GM18502 (cell line): ENCODE results near the gene SUFU.

ENCODE experiments used
- ATAC-seq: cut with Tn5 transposase; IDR thresholded peaks from one replicate; pipeline ENCODE4 v1.9.1; 2021; ENCODE audit warnings: mild to moderate bottlenecking; ENCODE audit not compliant: unreplicated experiment, poor library complexity

Gene SUFU

GRCh38 chr10:102681696-102682095, 177.9 kb downstream of the SUFU start:
- ATAC-seq, result no peak

- no peak for ATAC-seq
These were observed 178.6 kb downstream of the SUFU start for GRCh38 chr10:102682416-102682815.

GRCh38 chr10:102682981-102683380, 179.2 kb downstream of the SUFU start:
- ATAC-seq, result no peak
